Calu3 (cell line): ENCODE measurements around the gene BACE2. TPM values are rescaled to one million over a fixed set of nuclear protein-coding genes. Genes with fewer than 3 reads are reported as not detected.

Experiments used
- Bru-seq: library from RNA; stranded (reverse); fragments of 400-500 nt; gene quantifications from one replicate; lab custom pipeline; 2021; lab: Mats Ljungman, UMichigan
- BruChase-seq, 2 experiments: library from RNA; stranded (reverse); fragments of 400-500 nt; gene quantifications; one replicate each; lab custom pipeline; 2021; lab: Mats Ljungman, UMichigan
- BruUV-seq: library from RNA; stranded (reverse); fragments of 400-500 nt; replicated peaks from 2 replicates; lab custom pipeline; 2021; lab: Mats Ljungman, UMichigan
- CTCF ChIA-PET: fragments of 300-600 bp; sonication (Branson Sonifier 250); formaldehyde crosslinking; loops from one replicate; lab custom pipeline; 2022; ENCODE audit warnings: antibody characterized with exemption; lab: Charles Lee
- DNase-seq: peaks from one replicate; pipeline ENCODE4 v3.0.0; 2022
- H3K27ac Mint-ChIP-seq: one replicate; pipeline ENCODE4 v1.8.0; 2022; ENCODE audit warnings: mixed read lengths; ENCODE audit not compliant: unreplicated experiment
- H3K27me3 Mint-ChIP-seq: one replicate; pipeline ENCODE4 v1.8.0; 2022; ENCODE audit warnings: mixed read lengths; ENCODE audit not compliant: unreplicated experiment
- H3K36me3 Mint-ChIP-seq: one replicate; pipeline ENCODE4 v1.8.0; 2022; ENCODE audit warnings: mild to moderate bottlenecking, moderate library complexity, mixed read lengths; ENCODE audit not compliant: insufficient read depth, unreplicated experiment
- H3K4me1 Mint-ChIP-seq: one replicate; pipeline ENCODE4 v1.8.0; 2022; ENCODE audit warnings: mild to moderate bottlenecking, low read depth, mixed read lengths; ENCODE audit not compliant: unreplicated experiment
- H3K4me3 Mint-ChIP-seq: one replicate; pipeline ENCODE4 v1.8.0; 2022; ENCODE audit warnings: mild to moderate bottlenecking, low read depth, moderate library complexity, mixed read lengths; ENCODE audit not compliant: unreplicated experiment
- H3K9me3 Mint-ChIP-seq: one replicate; pipeline ENCODE4 v1.8.0; 2022; ENCODE audit warnings: low read depth, mixed read lengths; ENCODE audit not compliant: unreplicated experiment
- CTCF ChIP-seq: fragments of 200-600 bp; IDR thresholded peaks from one replicate; pipeline ENCODE4 v1.8.0; 2022; ENCODE audit warnings: antibody characterized with exemption; ENCODE audit not compliant: unreplicated experiment
- intact Hi-C: fragments of 100-400 bp; cut with micrococcal nuclease; formaldehyde crosslinking; loops from one replicate; pipeline ENCODE4 v1.10.0; 2022; ENCODE audit not compliant: unreplicated experiment
- long read RNA-seq: library from polyadenylated mRNA; stranded (forward); transcript quantifications from one replicate; pipeline ENCODE4 v2.0.0, GENCODE V29; 2022
- total RNA-seq: library from RNA; stranded (reverse); gene quantifications from 2 replicates; pipeline ENCODE4 v1.2.3, GENCODE V29; 2022

BACE2 gene
- total RNA-seq (52.3 and 59.0 TPM in 2 replicates), Bru-seq, nascent RNA (percentile 68 among the genes with signal in this experiment), BruChase-seq, experiment 1, labeled RNA remaining after a 6-hour chase (percentile 78 among the genes with signal in this experiment), BruChase-seq, experiment 2, labeled RNA remaining after a 2-hour chase (percentile 75 among the genes with signal in this experiment)
- long read RNA-seq, transcript BACE2-202 (9 exons, 2,993 nt) = major isoform, 41 of 52 reads
- long read RNA-seq, partial matches to known transcripts = 1 of 52 reads
- long read RNA-seq, other reads (novel, unspliced or antisense) = 10 of 52 reads

- Mint-ChIP-seq H3K4me1 (peaks cover 23% of the 10 kb centered on the region), H3K27ac (peak within 1 kb of the TSS; percentile 60), H3K9me3 (no peaks in the 10 kb centered on the region), H3K4me3 (peak within 1 kb of the TSS; percentile 75), H3K36me3 (peaks cover 19% of the 10 kb centered on the region), H3K27me3 (no peaks in the 10 kb centered on the region)
- DNase-seq = peak; percentile 79
- CTCF ChIA-PET = interaction anchor here (0.5 kb wide), 1 partner anchor 71 kb away, joined by 3 read pairs; no protein-coding TSS in a partner anchor
- intact Hi-C loops = no loop called here
- BruUV-seq = no TSS peak
- TF ChIP-seq CTCF = peak; percentile 38
These were observed at the start of gene BACE2 for GRCh38 chr21:41167348-41168342. BACE2 (plus strand) TSS chr21:41168160; CDS start chr21:41168264, 104 bp downstream.

GRCh38 chr21:41119901-41120300 is 48.1 kb upstream of the BACE2 start:
- no peaks in the 10 kb centered on the region for H3K36me3 Mint-ChIP-seq
- CTCF ChIA-PET = interaction anchor here (3.3 kb wide), 1 partner anchor 14 kb away, joined by 9 read pairs; no protein-coding TSS in a partner anchor
- DNase-seq = no peak
- no peak for TF ChIP-seq CTCF
- H3K27me3 Mint-ChIP-seq = peaks cover 54% of the 10 kb centered on the region
- H3K9me3 Mint-ChIP-seq = no peaks in the 10 kb centered on the region
- no peak overlapping the region for H3K27ac Mint-ChIP-seq
- H3K4me1 Mint-ChIP-seq = no peaks in the 10 kb centered on the region
- no TSS peak for BruUV-seq
- intact Hi-C loops = loop anchor here (5.0 kb wide), 1 partner anchor 242 kb away; the partner anchor contains the start of gene MX2
- no peak overlapping the region for H3K4me3 Mint-ChIP-seq

GRCh38 chr21:41120997-41121396 is 47.0 kb upstream of the BACE2 start:
- BruUV-seq = no TSS peak
- TF ChIP-seq CTCF = no peak
- Mint-ChIP-seq H3K27ac (no peak overlapping the region), H3K4me1 (no peaks in the 10 kb centered on the region), H3K4me3 (no peak overlapping the region), H3K27me3 (peaks cover 56% of the 10 kb centered on the region), H3K36me3 (no peaks in the 10 kb centered on the region), H3K9me3 (no peaks in the 10 kb centered on the region)
- intact Hi-C loops = loop anchor here (5.0 kb wide), 1 partner anchor 241 kb away; the partner anchor contains the start of gene MX2
- CTCF ChIA-PET = interaction anchor here (3.3 kb wide), 1 partner anchor 13 kb away, joined by 9 read pairs; no protein-coding TSS in a partner anchor
- DNase-seq = no peak
